HCEC 1CT (cell line): Measurements from ENCODE around the gene AGMO.

ENCODE experiments used
- DNase-seq: peaks from one replicate; pipeline ENCODE4 v3.0.0-alpha.2; 2017

Gene AGMO

GRCh38 chr7:15561835-15562234 lies at the start of gene AGMO:
TSS of gene AGMO (minus strand) at chr7:15562015.
- peak; percentile 51 for DNase-seq

- no peak for DNase-seq
These were observed 48.7 kb upstream of the AGMO start for GRCh38 chr7:15610503-15610902.

DNA sequence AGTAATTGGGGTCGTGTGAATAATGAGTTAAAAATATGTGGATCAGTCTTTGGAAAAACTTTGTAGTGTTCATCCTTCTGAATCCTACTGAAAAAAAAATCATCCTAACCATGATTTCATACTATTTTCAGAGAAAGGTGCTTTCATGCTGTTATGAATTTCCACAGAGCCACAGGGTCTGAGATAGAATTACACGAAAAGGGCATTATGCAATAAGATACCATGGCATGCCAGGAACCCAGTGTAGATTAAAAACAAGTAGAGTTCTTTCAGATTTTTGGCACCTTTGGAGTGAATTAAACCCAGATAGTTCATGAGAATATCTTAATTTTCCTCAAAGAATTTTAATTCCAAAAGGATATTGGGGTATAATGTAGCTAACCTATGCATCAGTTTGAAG lies 47.5 kb upstream of the AGMO start:
- DNase-seq: no peak

- peak; percentile 30 for DNase-seq
These were observed 45.9 kb upstream of the AGMO start for GRCh38 chr7:15607529-15608210.

- no peak for DNase-seq
These were observed 44.7 kb upstream of the AGMO start for GRCh38 chr7:15606561-15606960.

DNA sequence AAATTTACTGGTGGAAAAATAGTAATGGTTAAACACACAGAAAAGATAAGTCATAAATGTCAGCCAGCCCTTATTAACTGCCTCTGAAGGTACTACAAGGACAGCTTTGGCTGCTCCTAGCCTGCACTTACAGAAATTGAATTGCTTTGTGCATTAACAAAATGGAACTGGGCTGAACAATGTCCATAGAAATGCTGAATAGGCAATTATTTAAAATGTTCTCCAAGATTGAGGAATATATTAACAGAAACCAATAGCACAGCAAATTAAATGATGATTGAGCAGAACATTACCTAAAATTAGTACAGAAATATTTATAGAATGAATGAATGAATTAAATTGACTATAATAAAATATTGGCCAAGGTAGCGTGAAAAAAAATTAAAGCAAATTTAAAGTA lies 42.4 kb upstream of the AGMO start:
- DNase-seq: no peak

DNA sequence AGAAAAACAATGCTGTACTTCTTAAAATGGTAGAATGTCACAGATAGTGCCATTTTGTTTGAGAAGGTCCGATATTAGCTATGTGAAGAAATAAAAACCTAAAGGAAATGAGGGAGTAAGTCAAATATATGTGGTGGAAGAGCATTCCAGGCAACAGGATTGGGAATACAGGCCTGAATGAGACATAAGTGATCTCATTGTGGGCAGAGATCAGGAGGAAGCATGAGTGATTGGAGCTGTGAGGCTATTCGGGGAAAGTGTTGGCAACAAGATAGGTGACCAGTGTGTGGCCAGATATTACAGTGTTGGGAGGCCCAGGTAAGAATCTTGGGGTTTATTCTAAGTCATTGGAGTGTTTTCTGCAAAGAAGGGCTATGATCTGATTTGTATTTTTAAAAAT lies 41.3 kb upstream of the AGMO start:
- DNase-seq: peak; percentile 33

DNA sequence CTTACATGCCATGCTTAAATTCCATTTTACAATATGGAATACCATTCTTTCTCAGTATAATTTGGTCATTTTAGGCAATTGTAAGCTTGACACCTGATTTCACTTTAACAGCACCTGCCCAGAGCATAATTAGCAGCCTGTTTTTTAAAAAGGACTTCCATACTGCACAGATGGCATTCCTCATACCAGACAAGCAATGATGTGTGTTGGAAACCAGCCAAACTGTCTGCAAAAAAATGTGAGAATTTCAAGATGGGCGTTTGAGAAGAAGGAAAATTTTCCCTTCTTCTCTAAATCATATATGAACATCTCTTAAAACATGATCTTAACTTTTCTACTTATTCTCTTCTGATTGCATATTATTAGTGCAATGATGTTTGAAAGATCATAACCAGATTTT lies 40.4 kb upstream of the AGMO start:
- no peak for DNase-seq

DNA sequence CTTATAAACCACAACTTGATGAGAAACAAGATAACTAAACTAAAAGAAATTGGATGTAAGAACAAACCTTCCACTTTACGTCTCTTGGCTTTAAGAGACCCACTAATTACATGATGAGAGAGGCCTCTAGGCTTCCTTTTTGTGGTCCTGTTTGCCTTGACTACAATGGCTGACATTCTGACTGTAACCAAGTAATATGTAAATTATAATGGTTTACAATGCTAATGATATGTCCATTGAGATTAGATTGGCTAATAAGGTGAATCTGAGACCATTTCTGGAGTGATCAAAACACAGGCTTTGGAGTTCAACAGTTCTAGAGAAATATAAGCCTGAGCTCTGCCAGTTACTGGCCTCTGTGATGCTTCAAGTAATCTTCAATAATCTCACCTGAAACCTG lies 39.4 kb upstream of the AGMO start:
- no peak for DNase-seq

DNA sequence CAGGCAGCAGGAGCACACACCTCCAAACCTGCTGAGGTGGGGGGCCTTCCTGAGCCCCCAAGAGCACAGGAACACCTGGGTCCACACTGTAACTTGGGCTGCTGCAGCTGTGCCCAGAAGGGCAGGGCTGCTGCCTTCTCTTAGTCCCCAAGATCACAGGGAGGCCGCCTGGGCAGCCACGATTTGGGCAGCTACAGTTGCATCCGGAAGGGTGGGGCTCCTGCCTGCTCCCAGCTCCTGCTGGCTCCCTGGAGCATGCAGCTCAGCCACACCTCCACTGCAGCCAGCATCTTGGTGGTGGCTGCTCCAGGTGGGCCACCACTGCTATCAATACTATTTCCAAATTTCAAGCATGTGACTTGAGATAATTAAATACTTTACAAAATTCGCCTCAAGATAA lies 38.5 kb upstream of the AGMO start:
- DNase-seq: no peak

DNA sequence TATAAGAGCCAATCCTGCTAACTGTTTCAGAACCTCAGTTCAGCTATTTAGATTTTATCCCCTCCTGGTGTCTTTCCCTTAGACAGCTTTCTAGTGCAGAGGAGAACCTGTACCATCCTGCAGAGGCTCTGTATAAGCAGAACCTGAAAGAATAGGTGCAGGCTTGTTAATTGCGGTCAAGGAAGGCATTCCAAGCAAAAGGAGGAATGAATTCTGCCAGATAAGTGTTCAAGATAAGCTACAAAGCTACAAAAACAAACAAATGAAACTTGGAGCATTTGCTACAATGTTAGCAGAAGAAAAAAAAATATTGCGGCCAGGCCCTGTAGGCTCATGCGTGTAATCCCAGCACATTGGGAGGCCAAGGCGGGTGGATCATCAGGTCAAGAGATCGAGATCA lies 32.6 kb upstream of the AGMO start:
- no peak for DNase-seq

- DNase-seq: no peak
These were observed 31.6 kb upstream of the AGMO start for GRCh38 chr7:15593382-15593781.

DNA sequence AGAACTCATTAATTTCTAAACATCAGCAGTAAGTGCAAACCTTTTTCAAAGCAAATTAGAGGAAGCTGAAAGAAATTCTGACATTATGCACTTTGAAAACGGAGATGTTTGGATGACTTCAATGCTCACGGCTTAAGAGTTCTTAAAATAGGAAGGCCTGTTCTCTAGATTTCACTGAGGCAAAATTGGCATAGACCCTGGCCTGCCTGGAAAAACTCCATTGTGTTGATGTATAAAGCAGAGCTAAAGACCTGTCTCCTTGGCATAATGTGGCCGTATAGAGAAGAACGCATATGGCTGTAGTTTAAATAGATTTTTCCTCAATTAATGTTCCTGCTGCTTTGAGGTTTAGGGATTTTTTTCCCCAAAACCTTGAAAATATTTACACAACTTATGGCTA lies 24.5 kb upstream of the AGMO start:
- no peak for DNase-seq

DNA sequence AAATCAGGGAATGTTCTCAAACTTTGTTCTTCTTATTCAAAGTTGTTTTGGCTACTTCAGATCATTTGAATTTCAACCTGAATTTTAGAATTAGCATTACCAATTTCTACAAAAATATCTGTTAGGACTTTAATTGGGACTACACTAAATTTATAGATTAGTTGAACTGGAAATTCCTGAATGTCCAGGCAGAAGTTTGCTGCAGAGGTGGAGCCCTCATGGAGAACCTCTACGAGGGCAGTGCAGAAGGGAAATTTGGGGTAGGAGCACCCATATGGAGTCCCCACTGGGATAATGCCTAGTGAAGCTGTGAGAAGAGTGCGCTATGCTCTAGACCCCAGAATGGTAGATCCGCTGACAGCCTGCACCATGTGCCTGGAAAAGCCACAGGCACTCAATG lies 22.8 kb upstream of the AGMO start:
- DNase-seq: no peak

DNA sequence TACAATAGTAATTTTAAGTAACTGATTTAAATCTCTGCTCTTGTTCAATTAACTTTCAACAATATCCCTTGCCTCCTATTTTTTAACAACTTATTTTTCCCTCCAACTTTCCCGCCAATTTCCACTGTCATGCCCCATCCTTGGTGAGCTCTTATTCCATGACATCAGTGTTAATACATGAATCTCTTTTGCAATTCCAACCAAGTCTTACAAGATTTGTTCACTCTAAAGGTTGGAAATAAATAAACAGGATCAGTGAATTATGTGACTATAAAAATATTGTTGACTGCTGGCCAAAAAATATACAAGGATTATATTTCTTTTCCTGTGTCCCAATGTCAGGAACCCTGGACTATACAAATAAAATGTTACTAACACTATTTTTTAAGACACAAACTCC lies 21.0 kb upstream of the AGMO start:
- peak; percentile 41 for DNase-seq

DNA sequence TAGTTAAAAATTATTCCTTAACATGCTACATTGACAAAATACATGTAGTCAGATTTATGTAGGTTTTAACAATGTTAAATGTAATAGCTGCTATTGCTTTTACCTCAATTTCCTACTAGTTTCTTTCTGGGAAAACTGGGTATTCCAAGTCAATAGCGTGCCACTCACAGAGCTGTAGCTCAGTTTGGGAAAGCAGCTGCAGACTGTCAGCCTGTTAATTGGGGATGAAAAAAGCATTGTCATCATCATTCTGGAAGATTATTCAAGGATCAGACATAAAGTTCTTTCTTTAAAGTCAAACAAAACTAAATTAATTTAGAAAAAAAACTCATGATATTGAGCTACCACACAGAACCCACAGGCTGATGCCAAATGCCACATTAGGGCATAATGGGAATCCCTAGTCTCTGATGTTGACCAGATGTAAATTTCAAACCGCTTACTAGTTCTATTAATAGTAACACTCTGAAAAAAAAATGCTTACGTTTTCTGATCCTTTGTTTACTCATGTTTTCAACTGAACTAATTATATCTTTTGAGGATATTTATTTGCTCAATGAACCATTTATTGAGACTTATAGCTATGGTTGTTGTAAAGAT lies 19.6 kb upstream of the AGMO start:
- DNase-seq: no peak

- no peak for DNase-seq
These were observed 19.0 kb upstream of the AGMO start for GRCh38 chr7:15580604-15581351.

DNA sequence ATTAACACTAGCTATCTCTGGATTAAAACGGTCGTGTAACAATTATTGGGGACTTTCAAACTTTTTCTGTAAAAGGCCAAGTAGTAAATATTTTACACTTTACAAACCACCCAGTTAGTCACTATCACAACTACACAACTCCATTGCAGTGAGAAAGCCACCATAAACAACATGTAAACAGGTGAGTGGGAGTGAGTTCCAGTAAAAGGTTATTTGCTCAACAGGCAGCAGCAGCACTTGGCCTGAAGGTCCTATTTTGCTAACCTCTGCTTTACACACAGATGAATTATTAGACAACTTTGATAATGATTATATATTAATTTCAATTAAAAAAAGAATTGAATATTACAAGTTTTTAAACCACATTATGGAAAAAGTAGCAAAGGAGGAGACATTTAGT lies 15.8 kb upstream of the AGMO start:
- no peak for DNase-seq

GRCh38 chr7:15571301-15571878 lies 9.6 kb upstream of the AGMO start:
- DNase-seq: peak; percentile 22

GRCh38 chr7:15567652-15568051 lies 5.8 kb upstream of the AGMO start:
- DNase-seq: no peak

- no peak for DNase-seq
These were observed 5.2 kb upstream of the AGMO start for GRCh38 chr7:15567036-15567435.

GRCh38 chr7:15566476-15566875 lies 4.7 kb upstream of the AGMO start:
- DNase-seq: no peak

DNA sequence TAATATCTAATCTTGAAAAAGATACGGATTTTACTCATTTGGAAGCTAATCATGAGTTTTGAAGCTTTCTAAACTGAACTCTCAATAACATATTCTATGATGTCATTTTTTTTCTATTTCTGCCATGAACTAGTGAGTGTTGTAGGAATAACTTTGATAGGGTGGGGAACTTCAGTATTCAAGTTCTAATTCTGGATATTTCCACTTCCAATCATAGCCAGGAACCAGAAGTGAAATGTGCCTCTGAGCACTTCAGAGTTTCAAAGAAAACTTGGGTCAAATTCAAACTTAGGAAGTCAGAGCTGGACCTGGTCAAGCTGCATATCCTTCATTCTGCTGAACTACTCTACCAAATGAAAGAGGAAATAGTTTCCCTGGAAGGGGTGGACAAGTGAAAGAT lies 847 bp downstream of the AGMO start:
- no peak for DNase-seq

DNA sequence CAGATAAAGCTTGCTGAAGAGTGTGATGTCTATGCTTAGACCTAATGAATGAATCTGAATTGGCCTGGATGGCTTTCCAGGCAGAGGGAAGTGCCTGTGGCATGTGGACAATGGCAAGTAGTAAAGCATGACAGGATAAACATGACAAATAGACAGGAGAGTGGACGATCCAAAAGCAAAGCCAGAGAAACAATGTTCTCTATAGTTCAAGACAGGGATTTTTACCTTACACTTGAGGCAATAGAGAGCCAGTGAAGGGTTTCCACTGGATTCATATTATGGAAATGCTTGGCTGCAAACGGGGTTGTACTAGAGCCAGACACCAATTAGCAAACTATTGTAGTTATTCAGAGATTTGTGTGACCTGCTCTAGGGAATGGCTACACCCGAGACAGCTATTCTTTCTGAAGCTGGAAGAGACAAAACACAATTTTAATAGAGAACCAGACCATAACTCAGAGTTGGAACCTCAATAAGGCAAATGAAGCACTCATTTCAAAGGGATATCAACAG lies 2.3 kb downstream of the AGMO start:
- DNase-seq: no peak
